ENCODE data around the gene CDKN2B-AS1. TPM values are rescaled to one million over a fixed set of nuclear protein-coding genes. Genes with fewer than 3 reads are reported as not detected.
A peak's percentile ranks its signal among the peaks of the same experiment; 100 is the strongest.

The CDKN2B-AS1 gene
- total RNA-seq, 1 donor = 9.5 TPM

DNA sequence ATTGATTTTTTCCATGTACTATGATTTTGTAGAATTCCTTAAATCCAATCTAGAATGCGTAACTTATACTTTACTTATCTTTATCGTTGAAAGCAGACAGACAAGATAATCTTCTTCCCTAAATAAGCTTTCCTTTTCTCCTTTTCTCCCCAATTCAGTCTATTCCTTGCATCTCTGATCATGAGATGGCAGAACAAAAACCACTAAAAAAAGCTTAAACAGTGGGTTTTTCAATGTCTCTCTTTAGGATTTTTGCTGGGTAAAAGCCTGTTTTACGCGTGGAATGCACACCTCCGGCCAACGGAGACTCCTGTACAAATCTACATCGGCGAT lies 13.8 kb downstream of the CDKN2B-AS1 start:
- DNase-seq (ENCODE audit: low read depth) = no peak
- no peak for TF ChIP-seq CTCF (IDR thresholded peaks at IDR 0.05; ENCODE audit: insufficient read depth, low read depth, low read length)

DNA sequence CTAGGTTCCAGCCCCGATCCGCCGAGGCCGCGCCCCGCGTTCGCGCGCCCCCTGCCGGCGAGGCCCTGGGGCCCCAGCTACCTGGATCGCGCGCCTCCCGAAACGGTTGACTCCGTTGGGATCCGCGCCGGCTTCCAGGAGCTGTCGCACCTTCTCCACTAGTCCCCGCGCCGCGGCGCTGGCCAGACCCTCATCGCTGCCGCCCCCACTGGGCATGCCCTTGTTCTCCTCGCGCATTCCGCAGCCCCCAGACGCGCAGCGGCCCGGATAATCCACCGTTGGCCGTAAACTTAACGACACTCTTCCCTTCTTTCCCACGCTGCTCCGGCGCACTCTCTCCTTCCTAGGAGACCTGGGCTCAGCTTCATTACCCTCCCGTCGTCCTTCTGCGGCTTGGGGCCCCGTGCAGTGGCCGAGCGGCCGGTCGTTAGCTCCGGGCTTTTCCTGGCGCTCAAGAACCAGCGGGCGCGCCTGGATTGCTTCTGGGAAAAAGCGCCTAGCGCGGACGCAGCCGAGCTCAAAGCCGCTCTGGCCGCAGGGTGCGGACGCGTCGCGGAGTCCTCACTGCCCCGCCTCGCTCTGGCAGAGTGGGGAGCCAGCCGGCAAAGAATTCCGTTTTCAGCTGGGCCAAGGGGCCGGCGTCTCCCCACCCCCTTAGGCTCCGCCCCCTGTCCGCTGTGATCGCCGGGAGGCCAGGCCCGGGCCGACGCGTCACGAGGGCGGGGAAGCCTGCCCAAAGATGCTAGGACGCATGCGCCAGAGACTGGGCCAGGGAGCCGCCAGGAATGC lies 14.3 kb downstream of the CDKN2B-AS1 start, which contains the start of gene CDKN2B:
Gene CDKN2B, minus strand, starts transcription at position 589 of the 789 bp plus-strand sequence. Its CDS starts 352 bp downstream, at position 237.
- DNase-seq (ENCODE audit: low read depth) = peak; percentile 97
- H3K4me3 ChIP-seq (ENCODE audit: low read depth, low read length) = peak within 1 kb of the TSS; percentile 86
- TF ChIP-seq CTCF (IDR thresholded peaks at IDR 0.05; ENCODE audit: insufficient read depth, low read depth, low read length) = peak; percentile 93

More for the DNA sequence above, 13.8 kb downstream of the CDKN2B-AS1 start:
- H3K4me3 ChIP-seq (ENCODE audit: low read depth, low read length) = peak overlapping the region; percentile 86

DNA sequence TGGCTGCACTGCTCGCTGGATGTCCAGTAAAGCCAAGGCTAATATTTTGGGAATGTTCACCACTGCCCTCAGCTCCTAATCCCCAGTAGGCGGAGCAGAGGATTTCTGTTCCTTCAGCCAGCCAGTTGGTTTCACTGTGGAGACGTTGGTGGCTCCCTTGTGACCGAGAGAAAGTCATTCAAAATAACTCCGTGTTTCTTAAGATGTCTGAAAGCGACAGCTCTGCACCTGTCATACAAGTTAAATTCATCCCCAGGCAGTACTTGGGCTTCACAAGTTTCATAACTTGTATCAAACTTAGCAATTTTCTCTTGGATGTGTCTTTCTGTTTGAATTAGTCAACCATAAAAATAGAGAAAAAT lies 14.9 kb downstream of the CDKN2B-AS1 start:
- TF ChIP-seq CTCF (IDR thresholded peaks at IDR 0.05; ENCODE audit: insufficient read depth, low read depth, low read length) = peak; percentile 39
- H3K4me3 ChIP-seq (ENCODE audit: low read depth, low read length) = peak overlapping the region; percentile 86
- no peak for DNase-seq (ENCODE audit: low read depth)

DNA sequence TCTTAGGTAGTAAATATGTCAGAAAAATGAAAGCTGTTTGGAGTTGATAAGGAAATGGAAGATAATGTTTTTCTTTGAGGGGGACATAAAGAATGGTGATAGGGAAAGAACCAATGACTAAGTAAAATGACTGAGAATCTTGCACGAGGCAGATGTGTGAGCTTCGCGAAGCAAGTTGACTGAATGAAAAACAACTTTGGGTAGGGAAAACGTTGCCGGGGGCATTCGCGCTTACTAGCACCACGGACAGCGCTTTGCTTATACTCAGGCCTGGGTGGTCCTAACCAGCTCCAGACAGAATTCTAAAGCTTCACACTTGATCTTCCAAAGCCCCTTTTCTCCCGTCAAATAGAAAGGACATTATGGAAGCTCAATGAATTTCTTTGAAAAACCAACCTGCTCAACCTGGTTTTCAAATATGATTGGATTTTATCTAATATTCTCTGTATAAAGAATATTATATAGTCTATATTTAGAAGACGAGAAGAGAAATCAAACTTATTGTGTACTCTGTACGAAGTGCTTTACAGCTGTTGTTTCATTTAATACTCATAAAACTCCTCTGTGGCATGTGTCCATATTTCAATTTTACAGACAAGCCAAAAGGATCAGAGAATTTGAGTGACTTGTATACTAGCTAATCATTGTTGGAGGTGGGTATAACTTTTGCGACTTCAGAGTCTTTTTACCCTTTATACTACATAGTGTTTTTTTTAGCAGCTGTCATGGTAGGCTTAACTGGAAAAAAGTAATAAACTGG lies 16.5 kb downstream of the CDKN2B-AS1 start:
- H3K4me3 ChIP-seq (ENCODE audit: low read depth, low read length) = no peak overlapping the region
- no peak for TF ChIP-seq CTCF (IDR thresholded peaks at IDR 0.05; ENCODE audit: insufficient read depth, low read depth, low read length)
- DNase-seq (ENCODE audit: low read depth) = peak; percentile 55

DNA sequence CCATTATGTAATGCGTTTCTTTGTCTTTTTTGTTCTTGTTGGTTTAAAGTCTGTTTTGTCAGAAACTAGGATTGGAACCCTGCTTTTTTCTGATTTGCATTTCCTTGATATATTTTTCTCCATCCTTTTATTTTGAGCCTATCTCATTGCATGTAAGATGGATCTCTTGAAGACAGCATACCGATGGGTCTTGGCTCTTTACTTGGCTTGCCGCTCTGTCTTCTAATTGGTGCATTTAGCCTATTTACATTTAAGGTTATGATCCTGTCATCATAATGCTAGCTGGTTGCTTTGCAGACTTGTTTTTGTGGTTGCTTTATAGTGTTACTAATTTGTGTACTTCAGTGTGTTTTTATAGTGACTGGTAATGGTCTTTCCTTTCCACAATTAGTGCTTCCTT lies 27.8 kb downstream of the CDKN2B-AS1 start:
- TF ChIP-seq CTCF (IDR thresholded peaks at IDR 0.05; ENCODE audit: insufficient read depth, low read depth, low read length) = no peak
- H3K4me3 ChIP-seq (ENCODE audit: low read depth, low read length) = no peak overlapping the region
- no peak for DNase-seq (ENCODE audit: low read depth)

DNA sequence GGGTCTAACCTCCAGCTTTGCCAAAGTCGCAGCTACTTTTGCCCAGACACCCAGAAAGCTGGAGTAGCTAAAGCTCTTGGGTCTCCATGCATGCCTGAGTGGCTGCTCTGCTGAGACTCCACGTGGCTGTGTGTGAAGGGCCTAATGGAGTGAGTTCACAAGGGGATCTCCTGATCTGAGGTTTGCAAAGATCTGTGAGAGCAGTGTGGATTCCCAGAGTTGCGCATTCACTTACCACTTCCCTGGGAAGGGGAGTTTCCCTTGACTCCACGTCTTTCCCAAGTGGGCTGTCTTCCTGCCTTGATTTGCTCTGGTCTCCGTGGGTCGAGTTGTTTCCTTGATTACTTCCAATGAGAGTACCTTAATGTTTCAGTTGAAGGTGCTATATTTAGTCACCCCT lies 32.1 kb downstream of the CDKN2B-AS1 start:
- no peak for TF ChIP-seq CTCF (IDR thresholded peaks at IDR 0.05; ENCODE audit: insufficient read depth, low read depth, low read length)

More for the DNA sequence above, 32.1 kb downstream of the CDKN2B-AS1 start:
- H3K4me3 ChIP-seq (ENCODE audit: low read depth, low read length) = no peak overlapping the region
- DNase-seq (ENCODE audit: low read depth) = no peak
